ENCODE data around the gene CEACAM5. TPM values are rescaled to one million over a fixed set of nuclear protein-coding genes. Genes with fewer than 3 reads are reported as not detected.
"Not testable (repeated sequence)": the region's sequence is repeated elsewhere in the genome, so short reads cannot be mapped to it uniquely, and the experiment has no call there.

Gene CEACAM5
- total RNA-seq, 2 donors from 2014 or later, result not detected

- Histone ChIP-seq H3K27me3 (peaks cover 0 to 5% of the 10 kb centered on the region in 2 donors), H3K36me3 (no peaks in the 10 kb centered on the region), H3K4me1 (no peaks in the 10 kb centered on the region), H3K4me3 (no peak overlapping the region), H3K27ac (no peak overlapping the region), H3K9me3 (no peaks in the 10 kb centered on the region)
- no peak for DNase-seq (ENCODE audit: low spot score)
- peak in 1 of 2 donors; percentile 58 for TF ChIP-seq CTCF (IDR thresholded peaks at IDR 0.05)
Measured at GRCh38 chr19:41706741-41707501, 1.5 kb upstream of the CEACAM5 start.

- no peaks in the 10 kb centered on the region for H3K9me3 ChIP-seq
- no peak overlapping the region for H3K4me3 ChIP-seq
- TF ChIP-seq CTCF (IDR thresholded peaks at IDR 0.05), result no peak
- no peaks in the 10 kb centered on the region for H3K4me1 ChIP-seq
- no peak overlapping the region for H3K27ac ChIP-seq
- no peaks in the 10 kb centered on the region for H3K36me3 ChIP-seq
- DNase-seq (ENCODE audit: low spot score), result no peak
- H3K27me3 ChIP-seq, result peaks cover 0 to 5% of the 10 kb centered on the region in 2 donors
Measured at GRCh38 chr19:41707502-41707812, 969 bp upstream of the CEACAM5 start.

GRCh38 chr19:41707871-41708371 is 505 bp upstream of the CEACAM5 start:
- no peak for TF ChIP-seq CTCF (IDR thresholded peaks at IDR 0.05)

GRCh38 chr19:41709516-41709915 is 1.1 kb downstream of the CEACAM5 start:
- not testable (repeated sequence) for H3K36me3 ChIP-seq; H3K27ac ChIP-seq; DNase-seq (ENCODE audit: low spot score); H3K9me3 ChIP-seq; H3K27me3 ChIP-seq; H3K4me1 ChIP-seq; H3K4me3 ChIP-seq

More at GRCh38 chr19:41707871-41708371, 505 bp upstream of the CEACAM5 start:
- Histone ChIP-seq H3K27me3 (peaks cover 0 to 5% of the 10 kb centered on the region in 2 donors), H3K27ac (no peak overlapping the region), H3K36me3 (no peaks in the 10 kb centered on the region), H3K4me1 (no peaks in the 10 kb centered on the region), H3K4me3 (no peak overlapping the region), H3K9me3 (no peaks in the 10 kb centered on the region)
- no peak for DNase-seq (ENCODE audit: low spot score)

GRCh38 chr19:41709951-41710645 is 1.7 kb downstream of the CEACAM5 start:
- TF ChIP-seq CTCF (IDR thresholded peaks at IDR 0.05), result no peak
- Histone ChIP-seq H3K4me3 (no peak overlapping the region), H3K4me1 (no peaks in the 10 kb centered on the region), H3K9me3 (no peaks in the 10 kb centered on the region), H3K27ac (no peak overlapping the region), H3K36me3 (no peaks in the 10 kb centered on the region), H3K27me3 (peaks cover 0 to 5% of the 10 kb centered on the region in 2 donors)
- DNase-seq (ENCODE audit: low spot score), result no peak

Measured in right atrium auricular region (tissue), 2 donors.